Activated CD4-positive, alpha-beta T cell treated with anti-CD3 and anti-CD28 coated beads for 24 hours (primary cell): ENCODE results near the gene ALOX15.
"Not testable (repeated sequence)": the region's sequence is repeated elsewhere in the genome, so short reads cannot be mapped to it uniquely, and the experiment has no call there.

ENCODE experiments used
- DNase-seq, 2 donors: peaks; one replicate each; pipeline ENCODE4 v3.0.0-alpha.2; 2020; ENCODE audit warnings: low read depth in 2 of 2

ALOX15 gene

DNA sequence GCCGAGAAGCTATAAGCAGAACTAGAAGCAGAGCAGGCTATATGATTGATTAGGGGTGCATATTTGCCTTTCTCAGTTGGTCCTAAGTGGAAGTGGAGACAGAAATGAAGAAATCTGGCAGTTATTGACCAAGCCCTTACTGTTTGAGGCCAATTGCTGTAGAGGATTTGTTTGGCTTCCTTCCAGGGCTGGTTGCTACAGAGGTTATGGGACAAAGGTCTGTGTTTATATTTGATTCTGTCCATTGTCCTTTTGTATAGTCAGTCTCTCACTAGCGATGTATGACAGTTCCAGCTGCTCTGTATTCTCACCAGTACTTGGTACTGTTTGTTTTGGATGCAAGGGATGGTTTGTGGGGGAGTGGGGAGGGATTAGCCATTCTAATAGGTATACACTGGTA, 7.3 kb upstream of the ALOX15 start:
- DNase-seq: no peak

DNA sequence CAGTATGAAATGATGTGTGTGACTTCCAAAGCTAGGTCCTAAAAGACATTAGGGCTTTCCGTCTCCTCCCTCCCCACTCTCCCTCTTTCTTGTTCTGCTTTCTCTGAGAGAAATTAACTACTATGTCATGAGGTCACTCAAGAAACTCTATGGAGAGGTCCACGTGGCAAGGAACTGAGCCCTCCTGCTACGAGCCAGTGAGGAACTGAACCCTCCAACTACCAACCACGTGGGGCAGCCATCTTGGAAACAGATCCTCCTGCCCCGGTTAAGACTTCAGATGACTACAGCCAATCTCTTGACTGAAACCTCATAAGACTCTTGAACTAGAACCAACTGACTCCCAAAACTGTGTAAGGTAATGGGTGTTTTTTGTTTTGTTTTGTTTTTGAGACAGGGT, 4.2 kb upstream of the ALOX15 start:
- no peak for DNase-seq

DNA sequence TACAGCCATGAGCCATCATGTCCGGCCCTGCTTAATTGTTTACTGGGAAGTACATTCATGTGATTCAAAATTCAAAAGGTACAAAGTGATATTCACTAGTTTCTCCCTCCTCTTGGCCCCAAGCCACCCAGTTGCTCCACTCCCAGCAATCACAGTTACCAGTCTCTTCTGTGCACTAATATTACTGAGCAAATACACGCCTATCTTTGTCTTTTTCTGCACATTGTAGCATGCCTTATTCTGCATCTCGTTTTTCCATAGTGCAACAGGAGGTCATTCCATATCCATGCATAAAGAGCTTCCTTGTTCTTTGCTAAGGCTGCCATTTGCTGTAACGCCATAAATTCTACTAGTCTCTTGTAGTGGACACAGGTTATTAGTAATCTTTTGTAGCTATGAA, 2.2 kb upstream of the ALOX15 start:
- no peak for DNase-seq

DNA sequence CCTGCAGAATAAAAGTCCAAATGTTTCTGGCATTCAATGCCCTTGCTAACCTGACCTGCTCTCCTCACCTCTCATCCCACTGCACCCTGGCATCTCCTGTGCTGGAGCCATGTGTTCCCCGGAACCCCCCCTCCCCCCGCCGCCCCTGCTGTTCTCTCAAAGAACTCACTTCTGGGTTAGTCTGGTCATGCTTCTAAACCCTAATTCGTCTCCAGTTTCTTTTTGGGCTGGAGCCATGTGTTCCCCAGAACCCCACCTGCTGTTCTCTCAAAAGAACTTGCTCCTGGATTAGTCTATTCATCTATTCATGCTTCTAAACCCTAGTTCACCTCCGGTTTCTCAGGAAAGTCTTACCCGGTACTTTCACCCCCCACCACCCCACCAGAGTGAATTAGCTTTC, 808 bp upstream of the ALOX15 start:
- no peak for DNase-seq

DNA sequence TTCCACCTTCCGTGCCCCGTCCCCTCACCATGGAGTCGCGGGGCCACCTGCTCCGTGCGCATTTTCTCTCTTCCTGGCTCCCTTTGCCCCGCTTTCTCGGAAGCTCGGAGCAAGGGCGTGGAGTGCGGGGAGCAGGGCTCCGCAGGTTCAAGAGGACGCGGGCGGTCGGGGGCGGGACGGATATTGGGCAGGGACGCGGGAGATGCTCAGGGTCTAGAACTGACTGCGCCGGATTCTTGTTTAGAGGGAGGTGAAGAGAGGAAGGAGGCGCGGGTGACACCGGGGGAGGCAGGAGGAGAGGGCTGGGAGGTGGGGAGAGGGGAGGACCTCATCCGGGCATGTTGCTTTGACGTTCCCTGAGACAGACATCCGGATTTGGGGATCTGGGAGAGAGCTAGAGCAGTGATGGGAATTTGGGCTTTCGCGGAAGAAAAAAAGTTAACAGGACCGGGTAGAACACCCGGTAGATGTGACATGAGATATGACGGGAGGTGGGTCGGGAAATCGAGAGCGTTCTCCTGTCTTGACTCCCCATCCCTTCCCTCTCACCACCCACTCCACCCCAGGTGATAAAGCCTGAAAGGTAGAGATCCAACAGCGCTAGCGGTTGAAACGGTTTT, 799 bp downstream of the ALOX15 start:
- DNase-seq: not testable (repeated sequence)

DNA sequence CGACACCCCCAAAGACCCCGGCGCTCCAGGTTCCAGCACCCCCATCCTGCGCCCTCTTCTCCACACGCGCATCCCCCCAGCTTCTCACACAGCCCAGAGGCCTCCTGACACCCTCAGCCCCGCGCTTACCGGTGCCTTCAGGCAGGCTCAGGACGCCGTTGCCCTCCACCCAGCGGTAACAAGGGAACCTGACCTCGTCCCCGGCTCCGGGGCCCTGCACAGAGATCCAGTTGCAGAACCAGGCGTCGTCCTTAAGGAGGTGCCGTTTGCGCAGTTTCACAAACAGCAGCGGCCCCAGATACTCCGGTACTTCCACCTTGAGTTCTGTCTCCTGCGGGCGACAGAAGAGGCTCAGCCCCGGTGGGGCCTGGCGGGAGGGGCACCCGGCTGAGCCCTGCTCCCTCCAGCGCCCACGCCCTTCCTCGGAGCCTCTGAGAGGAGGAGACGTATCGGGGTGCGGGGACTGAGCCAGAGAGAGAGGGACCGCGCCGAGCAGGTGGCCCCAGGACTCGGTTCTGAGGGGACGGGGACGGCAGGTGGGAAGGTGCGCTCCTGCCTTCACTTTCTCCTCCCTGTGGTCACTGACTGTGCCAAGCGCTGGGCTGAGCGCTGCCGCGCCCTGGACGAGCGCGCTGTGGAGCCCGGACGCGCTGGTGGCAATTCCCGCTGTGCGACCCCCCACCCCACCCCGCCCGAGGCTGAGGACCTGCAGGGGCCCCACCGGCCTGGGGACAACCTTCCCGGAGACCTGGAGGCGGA, 2.0 kb downstream of the ALOX15 start:
- peak in 1 of 2 donors; percentile 6 for DNase-seq

DNA sequence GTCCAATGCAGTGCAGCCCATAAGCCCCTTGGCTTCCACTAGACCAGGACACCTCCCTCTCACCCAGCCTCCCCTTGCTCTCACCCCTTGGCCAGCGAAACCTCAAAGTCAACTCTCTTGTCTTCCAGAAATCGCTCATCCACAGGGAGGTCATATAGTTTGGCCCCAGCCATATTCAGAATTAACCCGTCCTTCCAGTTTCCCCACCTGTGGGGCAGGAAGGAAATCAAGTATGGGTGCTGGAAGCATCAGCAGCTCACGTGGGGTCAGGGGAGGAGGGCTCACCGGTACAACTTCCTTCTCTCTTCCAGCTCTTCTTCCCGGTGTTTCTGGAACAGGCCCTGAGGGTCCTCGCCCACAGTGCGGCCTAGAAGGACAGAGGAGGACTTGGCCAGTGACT, 2.7 kb downstream of the ALOX15 start:
- not testable (repeated sequence) for DNase-seq

DNA sequence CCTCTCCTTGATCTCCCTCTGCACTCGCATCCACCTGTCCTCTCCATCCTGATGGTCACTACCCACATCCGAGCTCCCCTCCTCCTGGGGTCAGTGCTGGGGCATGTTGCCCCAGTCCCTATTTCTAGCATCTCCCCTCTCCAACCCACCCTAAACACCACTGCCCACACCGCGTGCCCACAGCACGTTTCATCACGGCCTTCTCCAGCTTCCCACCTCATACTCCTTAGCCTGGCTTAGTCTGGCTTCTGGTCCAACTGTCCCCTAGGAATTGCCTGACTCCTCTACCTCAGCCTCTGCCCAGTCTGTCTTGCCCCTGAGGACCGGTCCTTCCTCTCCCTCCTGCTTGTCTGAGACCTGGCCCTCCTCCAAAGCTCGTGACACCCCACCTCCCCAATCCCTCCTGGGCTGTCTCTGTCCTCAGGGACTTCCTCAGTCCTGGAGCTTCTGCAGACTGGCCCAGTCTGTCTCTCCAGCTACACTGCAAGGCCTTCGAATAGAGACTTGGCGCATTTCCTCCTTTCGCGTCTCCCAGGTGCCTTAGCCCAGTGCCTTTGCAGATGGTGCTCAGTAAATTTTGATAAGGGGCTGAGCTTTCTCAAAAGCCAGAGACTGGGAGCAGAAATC, 4.9 kb downstream of the ALOX15 start:
- DNase-seq: no peak

DNA sequence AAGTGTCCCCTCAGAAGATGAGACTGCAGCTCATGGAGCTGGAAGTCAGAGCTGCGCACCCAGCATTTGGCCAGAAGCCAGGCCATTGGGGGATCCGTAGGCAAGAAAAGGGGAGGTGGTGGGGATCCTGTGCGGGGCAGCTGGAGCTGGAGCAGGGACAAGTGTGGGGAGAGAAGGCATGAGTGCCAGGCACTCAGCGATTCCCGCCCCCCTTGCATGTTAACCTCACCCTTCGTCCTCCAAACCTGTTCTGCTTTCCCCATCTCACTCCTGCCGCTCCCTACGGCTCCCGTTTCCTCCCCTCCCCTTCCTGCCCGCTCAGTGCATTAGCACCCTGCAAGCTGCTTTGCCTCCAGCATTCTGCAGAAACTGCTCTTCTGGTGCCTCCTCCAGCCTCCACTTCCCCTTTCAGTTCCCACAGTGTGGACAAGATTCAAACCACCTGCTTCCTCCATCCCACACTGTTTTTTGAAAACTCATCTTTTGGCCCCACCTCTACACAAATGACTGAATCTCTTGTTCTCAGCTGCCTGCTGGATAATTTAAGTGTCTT, 5.6 kb downstream of the ALOX15 start:
- DNase-seq: no peak

DNA sequence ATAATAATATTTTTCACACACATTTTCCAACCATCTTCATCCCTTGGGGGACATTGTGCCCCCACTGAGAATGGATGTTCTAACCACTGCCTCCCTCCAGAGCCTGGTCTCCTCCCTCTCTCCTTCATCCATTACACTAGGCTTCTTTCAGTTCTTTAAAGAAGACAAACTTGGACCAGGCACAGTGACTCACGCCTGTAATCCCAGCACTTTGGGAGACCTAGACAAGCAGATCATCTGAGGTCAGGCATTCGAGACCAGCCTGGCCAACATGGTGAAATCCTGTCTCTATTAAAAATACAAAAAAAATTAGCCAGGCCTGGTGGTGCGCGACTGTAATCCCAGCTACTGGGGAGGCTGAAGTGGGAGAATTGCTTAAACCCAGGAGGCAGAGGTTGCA, 6.5 kb downstream of the ALOX15 start:
- DNase-seq: no peak

DNA sequence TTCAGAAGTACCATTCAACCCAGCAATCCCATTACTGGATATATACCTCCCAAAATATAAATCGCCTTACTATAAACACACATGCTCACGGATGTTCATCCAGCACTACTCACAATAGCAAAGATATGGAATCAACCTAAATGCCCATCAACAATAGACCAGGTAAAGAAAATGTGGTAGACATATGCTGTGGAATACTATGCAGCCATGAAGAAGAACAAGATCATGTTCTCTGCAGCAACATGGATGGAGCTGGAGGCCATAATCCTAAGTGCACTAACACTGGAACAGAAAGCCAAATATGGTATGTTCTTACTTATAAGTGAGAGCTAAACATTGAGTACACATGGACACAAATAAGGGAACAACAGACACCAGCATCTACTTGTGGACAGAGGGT, 7.8 kb downstream of the ALOX15 start:
- no peak for DNase-seq

DNA sequence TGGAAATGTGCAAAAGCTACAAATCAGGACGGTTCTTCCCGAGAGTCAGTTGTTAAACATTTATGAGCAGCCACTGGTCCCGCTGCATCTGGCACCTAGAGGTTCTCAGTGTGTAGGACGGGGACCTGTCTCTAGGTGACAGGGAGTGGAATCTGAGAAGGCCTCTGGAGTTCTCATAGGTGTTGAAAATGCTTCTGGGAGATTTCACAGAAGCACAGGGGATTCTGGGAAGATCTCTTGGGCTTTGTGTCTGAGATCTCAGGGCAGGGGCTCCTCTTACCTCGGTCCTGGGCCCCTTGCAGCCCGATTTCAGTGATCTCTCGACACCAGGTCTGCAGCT, 8.9 kb downstream of the ALOX15 start:
- no peak for DNase-seq

DNA sequence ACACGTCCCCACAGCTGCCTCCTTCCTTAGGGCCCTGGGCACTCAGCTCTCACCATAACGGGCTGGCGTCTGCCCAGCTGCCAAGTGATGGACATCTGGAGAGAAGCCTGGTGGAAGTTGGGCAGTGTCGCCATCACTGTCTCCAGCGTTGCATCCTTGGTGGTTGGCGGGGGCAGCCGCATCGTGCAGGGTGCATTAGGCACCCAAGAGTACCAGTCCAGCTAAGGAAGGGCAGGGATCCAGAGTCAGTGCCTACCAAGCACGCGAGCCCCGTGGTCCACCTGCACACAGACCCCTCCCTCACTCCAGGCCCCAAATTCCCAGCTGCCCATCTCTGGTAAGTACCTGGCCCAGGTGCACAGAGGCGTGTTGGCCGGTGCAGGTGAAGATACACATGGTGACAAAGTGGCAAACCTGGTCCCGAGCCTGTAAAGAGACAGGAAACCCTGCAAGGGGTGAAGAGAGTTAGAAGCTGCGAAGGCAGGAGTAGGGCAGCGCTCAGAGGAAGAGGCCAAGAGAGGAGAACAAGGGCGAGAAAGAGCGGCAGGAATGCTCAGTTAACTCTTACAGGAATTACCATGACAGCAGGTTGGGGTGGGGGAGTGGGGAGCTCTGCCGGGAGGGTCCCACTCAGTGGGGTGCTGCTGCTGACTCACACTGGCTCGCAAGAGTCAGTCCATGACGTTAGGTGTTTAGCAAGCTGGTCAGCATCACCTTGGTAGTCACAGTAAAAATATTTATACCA, 9.5 kb downstream of the ALOX15 start:
- DNase-seq: no peak

DNA sequence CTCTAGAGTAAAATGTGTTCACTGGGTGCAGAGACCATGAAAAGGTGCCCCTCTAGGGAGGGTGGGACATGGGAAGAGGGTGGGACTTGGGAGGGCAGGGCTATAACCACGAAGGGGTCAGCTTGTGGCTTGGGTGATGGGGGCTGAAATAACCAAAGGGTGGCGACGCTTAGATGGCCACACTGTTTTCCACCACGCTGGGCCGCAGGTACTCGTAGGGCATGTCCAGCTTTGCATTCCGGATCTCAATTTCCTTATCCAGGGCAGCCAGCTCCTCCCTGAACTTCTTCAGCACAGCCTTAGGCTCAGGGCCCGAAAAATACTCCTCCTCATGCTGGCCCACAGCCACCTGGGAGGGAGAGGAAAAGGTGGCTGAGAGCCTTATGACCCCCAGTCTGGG, 10.0 kb downstream of the ALOX15 start:
- DNase-seq: no peak

DNA sequence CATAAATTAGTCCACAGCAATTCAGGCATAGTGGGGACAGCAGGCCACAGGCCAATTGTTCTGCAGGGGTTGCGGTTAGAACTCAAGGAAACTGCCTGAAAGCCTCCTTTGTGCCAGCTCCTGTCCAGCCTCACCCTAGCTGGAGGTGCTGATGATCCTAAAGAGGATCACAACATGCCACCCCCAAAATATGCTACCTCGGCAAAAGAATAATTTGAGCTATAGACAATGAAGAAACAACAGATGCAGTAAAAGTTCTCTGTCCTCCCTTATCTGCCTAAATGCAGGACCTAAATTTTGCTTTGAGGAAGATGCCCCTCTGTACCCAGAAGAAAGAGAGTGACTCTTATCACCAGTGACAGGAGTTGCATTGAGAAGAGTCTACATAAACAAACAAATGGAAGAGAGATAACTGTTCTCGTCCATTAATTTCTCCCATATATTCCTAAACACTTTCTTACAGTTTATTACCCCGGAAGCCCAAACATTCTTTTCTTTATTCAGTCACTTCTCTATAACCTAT, 14.7 kb downstream of the ALOX15 start:
- no peak for DNase-seq

DNA sequence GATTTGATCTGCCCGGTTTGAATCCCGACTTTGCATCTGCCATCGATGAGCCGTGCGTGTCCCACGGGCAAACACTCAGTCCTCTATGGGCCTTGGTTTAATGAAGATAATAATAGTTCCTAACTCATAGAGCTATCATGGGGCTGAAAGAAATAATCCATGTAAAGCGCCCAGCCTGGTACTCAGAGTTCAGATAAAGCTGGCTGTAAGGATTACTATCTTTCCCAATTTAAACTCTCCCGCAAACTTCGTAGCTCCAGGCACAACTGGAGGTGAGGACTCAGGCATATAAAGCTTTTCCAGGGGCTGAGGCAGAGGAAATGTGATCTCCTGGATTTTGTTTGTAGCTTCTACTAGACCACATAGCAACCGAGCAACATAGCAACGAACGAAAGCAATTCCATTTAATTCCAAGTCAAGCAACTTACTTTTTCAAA, 16.3 kb downstream of the ALOX15 start:
- DNase-seq: no peak

DNA sequence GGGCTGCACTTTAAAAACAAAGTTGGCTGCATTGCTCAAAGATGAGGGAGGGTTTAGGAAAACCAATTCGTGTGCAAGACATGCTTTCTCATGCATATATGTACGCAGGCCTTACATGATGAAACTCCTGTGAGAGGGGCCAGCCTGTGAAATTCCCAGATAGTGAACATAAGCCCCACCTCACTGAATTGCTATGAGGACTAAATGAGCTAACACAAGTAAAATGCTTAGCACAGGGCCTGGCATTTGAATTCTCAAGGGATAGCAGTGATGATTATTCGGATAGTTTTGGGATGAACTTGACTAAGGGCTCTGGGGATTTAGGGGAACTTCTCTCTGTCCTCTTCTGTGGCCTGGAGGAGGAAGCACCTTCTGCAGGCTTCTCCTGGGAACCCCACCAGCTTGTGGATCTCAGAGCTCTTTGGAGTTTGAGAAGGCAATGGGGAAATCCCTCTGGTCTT, 17.0 kb downstream of the ALOX15 start:
- not testable (repeated sequence) for DNase-seq

DNA sequence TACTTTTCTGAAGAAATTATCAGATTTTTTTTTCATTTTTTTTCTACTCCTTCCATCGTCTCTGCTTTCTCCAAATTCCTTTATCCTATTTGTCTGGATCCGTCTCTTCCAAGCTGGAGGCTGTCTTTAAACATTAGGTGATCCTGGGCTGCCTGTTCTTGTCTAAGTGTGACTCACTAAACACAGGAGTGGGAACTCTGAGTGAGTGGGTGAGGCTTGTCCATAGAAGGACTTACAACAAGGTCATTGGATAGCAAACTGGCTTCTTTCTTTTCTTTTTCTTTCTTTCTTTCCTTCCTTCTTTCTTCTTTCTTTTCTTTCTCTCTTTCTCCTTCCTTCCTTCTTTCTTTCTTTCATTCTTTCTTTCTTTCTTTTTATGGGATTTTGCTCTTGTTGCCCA, 18.2 kb downstream of the ALOX15 start:
- no peak for DNase-seq

DNA sequence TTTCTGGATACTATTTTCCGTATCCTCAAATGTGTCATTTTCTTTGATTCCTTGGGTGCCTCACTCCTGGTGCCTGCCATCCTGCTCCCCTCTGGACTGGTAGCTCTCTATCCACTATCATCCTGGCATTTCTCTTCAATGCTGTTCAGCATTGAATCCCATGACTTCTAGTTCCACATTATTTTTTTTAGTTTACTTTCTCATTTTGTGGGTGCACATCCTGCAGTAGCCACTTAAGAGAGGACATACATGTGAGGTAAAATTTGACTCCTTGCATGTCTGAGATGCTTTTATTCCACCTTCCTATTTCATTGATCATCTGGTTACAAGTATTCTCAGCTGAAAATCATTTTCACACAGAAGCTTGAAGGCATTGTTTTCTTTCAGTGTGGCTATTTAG, 19.1 kb downstream of the ALOX15 start:
- no peak for DNase-seq

DNA sequence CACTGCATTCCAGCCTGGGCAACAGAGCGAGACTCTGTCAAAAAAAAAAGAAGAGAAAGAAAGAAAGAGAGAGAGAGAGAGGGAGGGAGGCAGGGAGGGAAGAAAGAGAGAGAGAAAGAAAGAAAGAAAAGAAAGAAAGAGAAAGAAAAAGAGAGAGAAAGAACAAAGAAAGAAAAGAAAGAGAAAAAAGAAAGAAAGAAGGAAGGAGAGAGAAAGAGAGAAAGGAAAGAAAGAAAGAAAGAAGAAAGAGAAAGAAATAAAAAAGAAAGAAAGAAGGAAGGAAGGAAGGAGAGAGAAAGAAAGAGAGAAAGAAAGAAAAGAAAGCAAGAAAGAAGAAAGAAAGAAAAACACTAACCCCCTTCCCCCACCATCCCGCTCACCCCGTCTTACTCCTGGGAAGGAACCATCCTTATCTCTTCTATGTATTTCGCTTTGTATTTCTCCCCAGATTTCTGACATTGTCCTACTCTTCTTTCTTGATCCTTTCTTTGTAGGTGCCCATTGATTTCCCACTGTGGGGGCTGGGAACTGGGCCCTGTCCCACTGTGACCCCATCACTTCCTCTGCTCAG, 20.9 kb downstream of the ALOX15 start:
- DNase-seq: no peak

DNA sequence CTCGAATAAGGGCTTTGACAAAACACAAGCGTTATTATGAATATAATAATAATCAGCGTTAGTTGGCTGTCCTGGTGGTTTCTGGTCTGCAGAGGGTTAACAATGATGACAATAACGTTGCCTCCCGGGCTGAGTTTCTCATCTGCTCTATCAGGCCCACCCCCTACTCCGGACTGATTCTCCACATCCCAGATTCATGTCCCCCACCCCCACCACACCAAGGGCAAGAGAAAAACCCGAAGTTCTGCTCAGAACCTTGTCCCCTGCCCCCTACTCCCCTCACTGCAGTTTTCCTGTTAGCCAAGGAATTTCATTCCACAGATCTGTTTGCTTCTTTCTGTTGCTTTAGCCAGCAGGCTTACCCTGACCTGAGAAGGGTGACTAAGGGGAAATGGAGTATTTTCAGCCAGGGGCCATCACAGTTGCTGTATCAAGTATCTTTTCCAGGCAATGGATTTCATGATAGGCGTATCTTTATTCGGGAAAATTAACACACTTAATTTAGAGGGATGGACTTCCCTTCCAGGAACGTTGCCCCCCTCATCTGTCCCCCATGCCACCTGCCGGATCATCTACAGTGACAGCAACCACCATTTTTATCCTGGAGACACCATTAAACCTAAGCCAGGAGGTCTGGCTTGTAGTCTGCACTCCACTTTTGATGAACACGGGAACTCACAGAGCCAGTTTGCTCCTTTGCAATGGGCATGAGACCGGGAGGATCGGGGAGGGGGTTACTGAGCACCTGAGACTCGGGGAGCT, 23.7 kb downstream of the ALOX15 start:
- DNase-seq: no peak
